SJCRH30 (cell line): Measurements from ENCODE around the gene SLC1A5. TPM values are rescaled to one million over a fixed set of nuclear protein-coding genes. Genes with fewer than 3 reads are reported as not detected.
"Not testable (repeated sequence)": the region's sequence is repeated elsewhere in the genome, so short reads cannot be mapped to it uniquely, and the experiment has no call there.

Source experiments
- DNase-seq, 2 experiments: peaks; one replicate each; pipeline ENCODE4 v3.0.0-alpha.2; 2015 to 2020
- H3K27ac ChIP-seq: fragments of 250-450 bp; sonication (Bioruptor Pico); 2 replicates; pipeline ENCODE4 v1.5.1; 2020; ENCODE audit warnings: mild to moderate bottlenecking, moderate library complexity
- H3K27me3 ChIP-seq: fragments of 250-450 bp; sonication (Bioruptor Pico); 2 replicates; pipeline ENCODE4 v1.5.1; 2020; ENCODE audit warnings: mild to moderate bottlenecking, moderate library complexity
- H3K36me3 ChIP-seq: fragments of 250-450 bp; sonication (Bioruptor Pico); 2 replicates; pipeline ENCODE4 v1.5.1; 2020; ENCODE audit warnings: mild to moderate bottlenecking, moderate library complexity
- H3K4me1 ChIP-seq: fragments of 250-450 bp; sonication (Bioruptor Pico); 2 replicates; pipeline ENCODE4 v1.5.1; 2020; ENCODE audit warnings: mild to moderate bottlenecking, moderate library complexity
- H3K4me3 ChIP-seq: fragments of 250-450 bp; sonication (Bioruptor Pico); 2 replicates; pipeline ENCODE4 v1.5.1; 2020; ENCODE audit warnings: mild to moderate bottlenecking, moderate library complexity
- H3K9me3 ChIP-seq: fragments of 250-450 bp; sonication (Bioruptor Pico); replicated peaks from 2 replicates; pipeline ENCODE4 v1.5.1; 2020; ENCODE audit warnings: mild to moderate bottlenecking, moderate library complexity
- total RNA-seq: library from RNA; depleted of rRNA; stranded (reverse); fragments of >200 nt; shearing (Covaris generic); gene quantifications from 2 replicates; pipeline ENCODE4 v1.2.3, GENCODE V29; 2014

SLC1A5 gene
- total RNA-seq, 1 experiment from 2014 or later, result 71.6 TPM

GRCh38 chr19:46786236-46787039, 2.0 kb downstream of the SLC1A5 start:
- H3K27ac ChIP-seq, result peak overlapping the region; percentile 88
- no peaks in the 10 kb centered on the region for H3K9me3 ChIP-seq
- peaks cover 11% of the 10 kb centered on the region for H3K36me3 ChIP-seq
- no peaks in the 10 kb centered on the region for H3K27me3 ChIP-seq
- H3K4me1 ChIP-seq, result peaks cover 11% of the 10 kb centered on the region; the same call in 1 of the 2 replicates
- peak; percentile 79 to 80 for DNase-seq
- H3K4me3 ChIP-seq, result peak overlapping the region; percentile 68

- peak overlapping the region; percentile 88 for H3K27ac ChIP-seq
- peaks cover 16% of the 10 kb centered on the region for H3K36me3 ChIP-seq
- H3K4me1 ChIP-seq, result peaks cover 11% of the 10 kb centered on the region; the same call in 1 of the 2 replicates
- H3K9me3 ChIP-seq, result no peaks in the 10 kb centered on the region
- no peaks in the 10 kb centered on the region for H3K27me3 ChIP-seq
- no peak for DNase-seq
- peak overlapping the region; percentile 68 for H3K4me3 ChIP-seq
Measured at GRCh38 chr19:46785980-46786235, 2.5 kb downstream of the SLC1A5 start.

DNA sequence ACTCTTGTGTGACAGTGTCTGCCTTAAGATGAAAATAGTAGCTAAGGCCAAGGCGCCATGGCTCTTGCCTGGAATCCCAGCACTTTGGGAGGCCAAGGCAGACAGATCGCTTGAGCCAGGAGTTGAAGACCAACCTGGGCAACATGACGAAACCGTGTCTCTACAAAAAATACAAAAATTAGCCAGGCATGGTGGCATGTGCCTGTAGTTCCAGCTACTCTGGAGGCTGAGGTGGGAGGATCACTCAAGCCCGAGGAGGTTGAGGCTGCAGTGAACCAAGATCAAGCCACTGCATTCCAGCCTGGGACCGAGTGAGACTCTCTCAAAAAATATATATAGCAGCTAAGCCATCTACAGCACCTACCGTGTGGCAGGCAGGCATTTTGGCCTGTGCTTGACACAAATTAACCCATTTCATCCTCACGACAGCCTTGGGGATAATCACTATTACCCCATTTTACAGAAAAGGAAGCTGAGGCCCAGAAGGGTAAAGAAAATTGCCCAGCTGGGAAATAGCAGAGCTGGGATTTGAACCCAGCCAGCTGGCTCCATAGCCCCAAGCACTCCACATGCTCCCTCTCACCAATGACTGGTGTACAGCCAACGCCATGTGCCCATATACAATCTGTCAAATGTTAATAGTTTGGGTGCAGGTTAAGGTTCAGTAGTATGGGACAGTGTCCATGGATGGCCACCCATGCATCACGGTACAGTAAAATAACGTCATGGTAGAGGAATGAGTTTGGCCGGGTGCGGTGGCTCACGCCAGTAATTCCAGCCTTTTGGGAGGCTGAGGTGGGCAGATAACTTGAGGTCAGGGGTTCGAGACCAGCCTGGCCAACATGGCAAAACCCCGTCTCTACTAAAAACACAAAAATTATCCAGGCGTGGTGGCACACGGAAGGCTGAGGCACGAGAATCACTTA, 3.1 kb downstream of the SLC1A5 start:
- H3K27ac ChIP-seq, result peak overlapping the region; percentile 19
- H3K36me3 ChIP-seq, result peaks cover 16% of the 10 kb centered on the region
- DNase-seq, result no peak
- H3K4me1 ChIP-seq, result peaks cover 11% of the 10 kb centered on the region; the same call in 1 of the 2 replicates
- peak overlapping the region; percentile 68 for H3K4me3 ChIP-seq
- H3K9me3 ChIP-seq, result no peaks in the 10 kb centered on the region
- H3K27me3 ChIP-seq, result no peaks in the 10 kb centered on the region

- H3K36me3 ChIP-seq, result peaks cover 16% of the 10 kb centered on the region
- peak overlapping the region; percentile 32 for H3K4me3 ChIP-seq
- no peaks in the 10 kb centered on the region for H3K27me3 ChIP-seq
- peaks cover 11% of the 10 kb centered on the region; the same call in 1 of the 2 replicates for H3K4me1 ChIP-seq
- peak; percentile 70 to 71 for DNase-seq
- H3K27ac ChIP-seq, result peak overlapping the region; percentile 19
- no peaks in the 10 kb centered on the region for H3K9me3 ChIP-seq
Measured at GRCh38 chr19:46784262-46785053, 3.9 kb downstream of the SLC1A5 start.

DNA sequence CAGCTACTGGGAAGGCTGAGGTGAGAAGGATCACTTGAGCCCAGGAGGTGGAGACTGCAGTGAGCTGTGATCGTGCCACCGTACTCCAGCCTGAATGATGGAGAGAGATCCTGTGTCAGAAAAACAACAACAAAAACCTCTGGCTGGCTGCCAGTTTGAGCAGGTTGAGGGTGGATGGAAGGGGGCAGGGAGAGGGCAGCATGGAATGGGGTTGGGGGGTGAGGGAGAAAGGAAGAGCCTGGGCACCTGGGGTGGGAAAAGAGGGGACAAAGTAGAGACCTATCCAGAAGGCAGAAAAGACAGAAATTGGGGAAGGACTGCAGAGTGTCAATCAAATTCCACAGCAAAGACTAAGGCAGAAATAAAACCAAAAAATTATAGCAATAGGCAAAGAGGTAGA, 4.7 kb downstream of the SLC1A5 start:
- Histone ChIP-seq H3K27ac (no peak overlapping the region), H3K36me3 (peaks cover 16% of the 10 kb centered on the region), H3K27me3 (no peaks in the 10 kb centered on the region), H3K9me3 (no peaks in the 10 kb centered on the region), H3K4me1 (peaks cover 11% of the 10 kb centered on the region; the same call in 1 of the 2 replicates), H3K4me3 (no peak overlapping the region)
- no peak for DNase-seq

- Histone ChIP-seq H3K27ac (no peak overlapping the region), H3K27me3 (no peaks in the 10 kb centered on the region), H3K36me3 (peaks cover 19% of the 10 kb centered on the region), H3K9me3 (no peaks in the 10 kb centered on the region), H3K4me1 (peaks cover 11% of the 10 kb centered on the region; the same call in 1 of the 2 replicates), H3K4me3 (no peak overlapping the region)
- no peak for DNase-seq
Measured at GRCh38 chr19:46782355-46783019, 5.9 kb downstream of the SLC1A5 start.

DNA sequence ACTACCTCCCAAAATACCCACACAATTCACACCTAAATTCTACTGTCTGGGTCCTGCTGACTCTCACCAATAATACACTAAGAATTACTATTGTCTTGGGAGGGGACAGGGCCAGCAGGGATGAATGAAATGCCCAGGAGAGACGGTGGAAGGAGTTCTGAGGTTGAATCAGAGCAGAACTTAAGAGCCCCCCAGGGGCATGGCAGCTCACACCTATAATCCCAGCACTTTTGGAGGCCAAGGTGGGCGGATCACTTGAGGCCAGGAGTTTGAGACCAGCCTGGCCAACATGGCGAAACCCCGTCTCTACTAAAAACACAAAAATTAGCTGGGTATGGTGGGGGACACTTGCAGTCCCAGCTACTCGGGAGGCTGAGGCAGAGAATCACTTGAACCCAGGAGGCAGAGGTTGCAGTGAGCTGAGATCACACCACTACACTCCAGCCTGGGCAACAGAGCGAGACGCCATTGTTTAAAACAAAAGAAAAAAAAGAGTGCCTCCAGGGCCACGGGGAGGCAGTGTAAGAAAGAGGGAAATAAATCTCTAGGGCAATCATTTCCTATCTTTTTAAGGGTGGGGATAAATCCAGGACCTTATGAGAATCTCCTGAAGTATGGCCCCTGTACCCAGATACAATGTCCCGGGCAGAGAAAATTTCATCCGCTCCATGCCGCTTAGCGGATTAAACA, 10.3 kb downstream of the SLC1A5 start:
- not testable (repeated sequence) for H3K27me3 ChIP-seq, DNase-seq, H3K27ac ChIP-seq, H3K4me1 ChIP-seq, H3K4me3 ChIP-seq, H3K9me3 ChIP-seq
- peaks cover 39% of the 10 kb centered on the region for H3K36me3 ChIP-seq

- H3K36me3 ChIP-seq, result peaks cover 39% of the 10 kb centered on the region
Measured at GRCh38 chr19:46776927-46777911, 11.2 kb downstream of the SLC1A5 start.

DNA sequence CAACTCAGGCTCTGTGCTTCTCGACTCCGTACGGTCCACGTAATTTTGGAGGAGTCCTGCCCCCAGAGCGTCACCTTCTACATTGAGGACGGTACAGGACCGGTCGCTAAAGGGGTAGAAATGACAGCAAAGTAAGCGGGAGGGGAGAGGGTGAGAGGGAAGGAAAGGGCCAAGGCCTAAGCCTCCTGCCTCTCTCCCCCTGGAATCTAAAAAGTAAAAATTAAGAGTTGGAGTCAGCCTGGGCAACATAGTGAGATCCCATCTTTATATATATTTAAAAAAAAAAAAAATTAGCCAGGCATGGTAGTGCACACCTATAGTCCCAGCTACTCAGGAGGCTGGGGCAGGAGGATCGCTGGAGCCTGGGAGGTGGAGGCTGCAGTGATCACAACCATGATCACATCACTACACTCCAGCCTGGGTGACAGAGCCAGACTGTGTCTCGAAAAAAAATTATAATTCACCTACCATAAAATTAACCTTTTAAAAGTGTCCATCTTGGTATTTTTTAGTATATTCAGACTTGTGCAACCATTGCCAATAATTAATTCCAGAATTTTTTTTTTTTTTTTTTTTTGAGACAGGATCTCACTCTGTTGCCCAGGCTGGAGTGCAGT, 12.6 kb downstream of the SLC1A5 start:
- peaks cover 29% of the 10 kb centered on the region for H3K36me3 ChIP-seq
- no peak for DNase-seq
- H3K27me3 ChIP-seq, result no peaks in the 10 kb centered on the region; the same call in 1 of the 2 replicates
- H3K4me1 ChIP-seq, result peaks cover 4% of the 10 kb centered on the region; the same call in 1 of the 2 replicates
- H3K4me3 ChIP-seq, result no peak overlapping the region
- H3K9me3 ChIP-seq, result no peaks in the 10 kb centered on the region
- no peak overlapping the region for H3K27ac ChIP-seq

More at GRCh38 chr19:46776927-46777911, 11.2 kb downstream of the SLC1A5 start:
- no peaks in the 10 kb centered on the region for H3K4me1 ChIP-seq
- H3K27me3 ChIP-seq, result no peaks in the 10 kb centered on the region
- H3K9me3 ChIP-seq, result no peaks in the 10 kb centered on the region
- DNase-seq, result peak in 1 of 2 experiments; percentile 25
- H3K27ac ChIP-seq, result no peak overlapping the region
- H3K4me3 ChIP-seq, result no peak overlapping the region

- DNase-seq, result no peak
- no peak overlapping the region for H3K4me3 ChIP-seq
Measured at GRCh38 chr19:46773018-46773399, 15.4 kb downstream of the SLC1A5 start.

DNA sequence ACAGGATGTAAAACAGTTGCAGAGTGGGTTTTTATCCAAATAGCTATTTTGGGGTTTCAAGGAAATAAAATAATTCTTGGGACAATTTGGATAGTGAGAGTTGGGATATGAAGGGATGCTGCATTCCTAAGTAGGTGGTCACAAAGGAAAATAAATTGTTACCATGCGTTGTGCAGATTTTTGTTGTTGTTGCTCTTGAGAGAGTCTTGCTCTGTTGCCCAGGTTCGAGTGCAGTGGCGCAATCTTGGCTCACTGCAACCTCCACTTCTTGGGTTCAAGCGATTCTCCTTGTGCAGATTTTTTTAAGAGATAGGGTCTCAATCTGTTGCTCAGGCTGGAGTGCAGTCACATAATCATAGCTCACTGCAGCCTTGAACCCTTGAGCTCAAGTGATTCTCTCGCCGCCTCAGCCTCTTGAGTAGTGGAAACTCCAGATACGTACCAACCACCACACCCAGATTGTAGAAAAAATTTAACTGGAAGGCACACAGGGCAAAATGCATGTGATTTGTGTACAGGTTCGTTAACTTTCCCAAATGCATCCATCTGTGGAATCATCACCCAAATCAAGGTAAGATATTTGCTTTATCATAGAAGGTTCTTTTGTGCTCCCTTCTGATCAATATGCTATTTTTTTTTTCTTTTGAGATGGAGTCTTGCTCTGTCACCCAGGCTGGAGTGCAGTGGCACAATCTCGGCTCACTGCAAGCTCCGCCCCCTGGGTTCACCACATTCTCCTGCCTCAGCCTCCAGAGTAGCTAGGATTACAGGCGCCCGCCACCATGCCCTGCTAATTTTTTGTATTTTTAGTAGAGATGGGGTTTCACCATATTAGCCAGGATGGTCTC, 16.0 kb downstream of the SLC1A5 start:
- H3K27ac ChIP-seq, result no peak overlapping the region

More at GRCh38 chr19:46773018-46773399, 15.4 kb downstream of the SLC1A5 start:
- Histone ChIP-seq H3K9me3 (no peaks in the 10 kb centered on the region), H3K27me3 (no peaks in the 10 kb centered on the region; the same call in 1 of the 2 replicates), H3K27ac (no peak overlapping the region), H3K4me1 (peaks cover 6% of the 10 kb centered on the region; the same call in 1 of the 2 replicates), H3K36me3 (peaks cover 29% of the 10 kb centered on the region)

More for the DNA sequence above, 16.0 kb downstream of the SLC1A5 start:
- Histone ChIP-seq H3K36me3 (peaks cover 27% of the 10 kb centered on the region), H3K4me3 (no peak overlapping the region), H3K27me3 (no peaks in the 10 kb centered on the region; the same call in 1 of the 2 replicates), H3K4me1 (peaks cover 6% of the 10 kb centered on the region; the same call in 1 of the 2 replicates), H3K9me3 (no peaks in the 10 kb centered on the region)
- no peak for DNase-seq
